HepG2 (cell line): ENCODE results near the gene ATG7. TPM values are rescaled to one million over a fixed set of nuclear protein-coding genes. Genes with fewer than 3 reads are reported as not detected.

Source experiments
- ATAC-seq: fragments of 200-7000 bp; cut with Tn5 transposase; 3 replicates; pipeline ENCODE4 v1.9.1; 2020; ENCODE audit warnings: mild to moderate bottlenecking, moderate library complexity
- BruUV-seq: library from RNA; stranded (reverse); fragments of 400-500 nt; replicated peaks from 2 replicates; lab custom pipeline; 2021; lab: Mats Ljungman, UMichigan
- CTCF ChIA-PET: fragments of 300-600 bp; formaldehyde crosslinking; extraction: SDS; loops from one replicate; lab custom pipeline; 2021; ENCODE audit warnings: low total read pairs, inconsistent platforms, low intra/inter-chr PET ratio; lab: Yijun Ruan, JAX
- POLR2A ChIA-PET: fragments of 350-600 bp; sonication (Branson Sonifier 250); formaldehyde crosslinking; loops from one replicate; lab custom pipeline; 2020; ENCODE audit warnings: antibody characterized with exemption, inconsistent platforms; lab: Yijun Ruan, JAX
- DNase-seq: peaks from one replicate; pipeline ENCODE4 v3.0.0-alpha.2; 2015; ENCODE audit warnings: low spot score
- FAIRE-seq: peaks from 3 replicates; lab custom pipeline; 2011; peaks lifted over from hg19 to GRCh38; lab: Jason Lieb, UNC
- H2AFZ ChIP-seq: one replicate; pipeline ENCODE4 v1.6.1; 2011; ENCODE audit warnings: low read length, inconsistent platforms
- H3K27ac ChIP-seq: fragments of 300-600 bp; 3 replicates; pipeline ENCODE4 v1.8.0; 2011; ENCODE audit warnings: mixed run types, mild to moderate bottlenecking, mixed read lengths, low read length, inconsistent platforms; ENCODE audit not compliant: insufficient read depth; ENCODE audit errors: extremely low read length
- H3K27me3 ChIP-seq, 2 experiments: fragments of 200-600 bp in 1 of 2; 2 replicates in 1 of 2; 3 replicates in 1 of 2; pipeline versions ENCODE4 v1.6.0 to v1.8.0; 2011; ENCODE audit warnings: low read length in 2 of 2, mild to moderate bottlenecking in 2 of 2, moderate library complexity in 2 of 2, inconsistent platforms in 1 of 2; ENCODE audit not compliant: insufficient read depth in 2 of 2, control insufficient read depth in 1 of 2
- H3K36me3 ChIP-seq, 2 experiments: fragments of 200-600 bp in 1 of 2; replicated peaks in 1 of 2; 2 replicates in 1 of 2; 3 replicates in 1 of 2; pipeline versions ENCODE4 v1.5.1 to v1.8.0; 2011; ENCODE audit warnings: low read length in 2 of 2, inconsistent platforms in 1 of 2; ENCODE audit not compliant: insufficient read depth in 2 of 2, control insufficient read depth in 1 of 2
- H3K4me1 ChIP-seq: 2 replicates; pipeline ENCODE4 v1.5.1; 2012; ENCODE audit warnings: low read length, inconsistent platforms; ENCODE audit not compliant: insufficient read depth
- H3K4me2 ChIP-seq: 2 replicates; pipeline ENCODE4 v1.6.0; 2011; ENCODE audit warnings: low read depth, low read length, inconsistent platforms
- H3K4me3 ChIP-seq, 3 experiments: fragments of 200-600 bp in 1 of 3; sonication (generic), shearing (Covaris generic) in 1 of 3; replicated peaks in 1 of 3; 2 replicates each; pipeline ENCODE4 v1.5.1; 2011 to 2016; ENCODE audit warnings: low read length in 3 of 3, inconsistent platforms in 2 of 3, low read depth in 2 of 3, mild to moderate bottlenecking in 2 of 3, control low read depth in 1 of 3, mixed read lengths in 1 of 3; ENCODE audit not compliant: insufficient read depth in 1 of 3
- H3K79me2 ChIP-seq: one replicate; pipeline ENCODE4 v1.6.1; 2011; ENCODE audit warnings: low read length, inconsistent platforms; ENCODE audit not compliant: insufficient read depth
- H3K9ac ChIP-seq: 2 replicates; pipeline ENCODE4 v1.6.0; 2011; ENCODE audit warnings: mild to moderate bottlenecking, low read depth, low read length, inconsistent platforms; ENCODE audit not compliant: insufficient read depth
- H3K9me3 ChIP-seq: 2 replicates; pipeline ENCODE4 v1.5.1; 2012; ENCODE audit warnings: mild to moderate bottlenecking, low read length
- H4K20me1 ChIP-seq: 2 replicates; pipeline ENCODE4 v1.6.0; 2011; ENCODE audit warnings: inconsistent platforms, mild to moderate bottlenecking, low read length, moderate library complexity; ENCODE audit not compliant: insufficient read depth
- BCLAF1 ChIP-seq: fragments of 450-650 bp; IDR thresholded peaks from 2 replicates; pipeline ENCODE4 v1.6.1; 2017; ENCODE audit warnings: mild to moderate bottlenecking
- BRF2 ChIP-seq: sonication (generic); formaldehyde crosslinking; IDR thresholded peaks from 2 replicates; pipeline ENCODE4 v1.8.1; 2022; ENCODE audit warnings: mild to moderate bottlenecking, missing genetic modification reagents
- CCAR2 ChIP-seq: fragments of 200-400 bp; formaldehyde crosslinking; optimal IDR thresholded peaks from 2 replicates; pipeline ENCODE3; 2018; ENCODE audit warnings: low read depth, mild to moderate bottlenecking, low read length, moderate library complexity
- CENPBD1 ChIP-seq: sonication (generic); formaldehyde crosslinking; IDR thresholded peaks from 2 replicates; pipeline ENCODE4 v1.8.0; 2022; ENCODE audit warnings: missing genetic modification reagents, low read depth, mild to moderate bottlenecking, borderline replicate concordance
- CREB3 ChIP-seq: sonication (generic); formaldehyde crosslinking; IDR thresholded peaks from 2 replicates; pipeline ENCODE4 v1.5.0; 2020; ENCODE audit warnings: missing genetic modification reagents
- GLI4 ChIP-seq: sonication (generic); formaldehyde crosslinking; IDR thresholded peaks from 2 replicates; pipeline ENCODE4 v1.5.1; 2020; ENCODE audit warnings: missing genetic modification reagents, mild to moderate bottlenecking, moderate library complexity, borderline replicate concordance
- NFKBIZ ChIP-seq: IDR thresholded peaks from 2 replicates; pipeline ENCODE4 v1.6.1; 2018; ENCODE audit warnings: missing genetic modification reagents, missing compliant biosample characterization
- ZBTB39 ChIP-seq: sonication (generic); formaldehyde crosslinking; IDR thresholded peaks from 2 replicates; pipeline ENCODE4 v1.5.0; 2020; ENCODE audit warnings: missing genetic modification reagents
- ZMYM2 ChIP-seq: sonication (generic); formaldehyde crosslinking; IDR thresholded peaks from 2 replicates; pipeline ENCODE4 v1.8.0; 2022; ENCODE audit warnings: mild to moderate bottlenecking, missing genetic modification reagents
- ZNF101 ChIP-seq: sonication (generic); formaldehyde crosslinking; IDR thresholded peaks from 2 replicates; pipeline ENCODE4 v1.4.0; 2020; ENCODE audit warnings: mild to moderate bottlenecking, low read depth, missing genetic modification reagents, borderline replicate concordance
- ZNF496 ChIP-seq: sonication (generic); formaldehyde crosslinking; IDR thresholded peaks from 2 replicates; pipeline ENCODE4 v1.8.1; 2023; ENCODE audit warnings: mild to moderate bottlenecking, moderate library complexity, missing genetic modification reagents; ENCODE audit not compliant: insufficient replicate concordance
- ZSCAN22 ChIP-seq: sonication (generic); formaldehyde crosslinking; IDR thresholded peaks from 2 replicates; pipeline ENCODE4 v1.4.0; 2020; ENCODE audit warnings: mild to moderate bottlenecking, missing genetic modification reagents
- ZSCAN30 ChIP-seq: sonication (generic); formaldehyde crosslinking; IDR thresholded peaks from 2 replicates; pipeline ENCODE4 v1.5.0; 2020; ENCODE audit warnings: mild to moderate bottlenecking, missing genetic modification reagents
- WGBS: methylation state at CpG from one replicate; pipeline ENCODE4 v1.1.6; 2017; ENCODE audit warnings: low lambda C conversion rate; 5-methylcytosine and 5-hydroxymethylcytosine counted together
- in situ Hi-C: cut with HindIII; loops from 2 replicates; pipeline ENCODE4 v1.10.0; 2017; ENCODE audit warnings: low pct_unique_long_range_greater_than_20kb; ENCODE audit not compliant: extremely low pct_ligation_motif_present
- intact Hi-C: fragments of 100-400 bp; cut with micrococcal nuclease; formaldehyde crosslinking; loops from one replicate; pipeline ENCODE4 v1.10.0; 2022; ENCODE audit not compliant: unreplicated experiment
- polyA plus RNA-seq, 8 experiments: library from polyadenylated mRNA; depleted of rRNA in 3 of 8; stranded (reverse) in 7 of 8; unstranded in 1 of 8; fragments of >200 nt; fragmentation: Illumina TruSeq in 4 of 8; extraction: Trizol in 4 of 8; gene quantifications; 2 replicates each; pipeline versions ENCODE4 v1.2.1 to v1.2.3, GENCODE V29; 2011 to 2016; ENCODE audit warnings: low read depth in 4 of 8, missing spikeins in 1 of 8, mixed read lengths in 1 of 8; ENCODE audit not compliant: insufficient read depth in 1 of 8
- total RNA-seq, 5 experiments: library from RNA; depleted of rRNA; stranded (reverse); fragments of >200 nt; fragmentation: Illumina TruSeq; extraction: Trizol; gene quantifications; 2 replicates each; pipeline ENCODE4 v1.2.3, GENCODE V29; 2016; ENCODE audit warnings: low read depth in 1 of 5

Gene ATG7
- total and polyA plus RNA-seq, 2 of the 13 experiments (the other 11 are each of a cell fraction or from before 2014, with no cell fraction given): 7.8 to 22.1 TPM

- DNase-seq: no peak
- no peak overlapping the region for H3K27ac ChIP-seq
- peaks cover 5% of the 10 kb centered on the region; the same call in 1 of the 2 replicates for H4K20me1 ChIP-seq
- H3K9ac ChIP-seq: no peak overlapping the region
- no peaks in the 10 kb centered on the region; a peak in 1 of 5 replicates for H3K27me3 ChIP-seq
- no TSS peak for BruUV-seq
- ChIA-PET POLR2A (no interaction called here), CTCF (no interaction called here)
- H3K4me1 ChIP-seq: peaks cover 25% of the 10 kb centered on the region
- peaks cover 3% of the 10 kb centered on the region for H3K79me2 ChIP-seq
- no peak for ATAC-seq
- H3K36me3 ChIP-seq: peaks cover 36 to 72% of the 10 kb centered on the region in 2 experiments
- no peak overlapping the region for H3K4me3 ChIP-seq
- no peak overlapping the region for H2AFZ ChIP-seq
- in situ Hi-C loops (no loop called here), intact Hi-C loops (no loop called here)
- no peak overlapping the region for H3K4me2 ChIP-seq
- no peaks in the 10 kb centered on the region for H3K9me3 ChIP-seq
- FAIRE-seq: no peak
- 96% methylated on average over 16 of the region's 16 CpGs for WGBS
- TF ChIP-seq GLI4 (CRISPR knock-in tag) (no peak), BCLAF1 (no peak), ZBTB39 (CRISPR knock-in tag) (no peak), ZMYM2 (CRISPR knock-in tag) (no peak), BRF2 (CRISPR knock-in tag) (no peak), ZSCAN22 (CRISPR knock-in tag) (no peak), ZSCAN30 (CRISPR knock-in tag) (no peak), NFKBIZ (CRISPR knock-in tag) (no peak), CCAR2 (no peak), CREB3 (CRISPR knock-in tag) (no peak), ZNF496 (CRISPR knock-in tag) (no peak), ZNF101 (no peak), CENPBD1 (CRISPR knock-in tag) (no peak)
Measured at GRCh38 chr3:11556851-11557644, 284.9 kb downstream of the ATG7 start.
